ENCODE data around the gene RNASE8. TPM values are rescaled to one million over a fixed set of nuclear protein-coding genes. Genes with fewer than 3 reads are reported as not detected.

The RNASE8 gene
- total and polyA plus RNA-seq, 2 donors = not detected

DNA sequence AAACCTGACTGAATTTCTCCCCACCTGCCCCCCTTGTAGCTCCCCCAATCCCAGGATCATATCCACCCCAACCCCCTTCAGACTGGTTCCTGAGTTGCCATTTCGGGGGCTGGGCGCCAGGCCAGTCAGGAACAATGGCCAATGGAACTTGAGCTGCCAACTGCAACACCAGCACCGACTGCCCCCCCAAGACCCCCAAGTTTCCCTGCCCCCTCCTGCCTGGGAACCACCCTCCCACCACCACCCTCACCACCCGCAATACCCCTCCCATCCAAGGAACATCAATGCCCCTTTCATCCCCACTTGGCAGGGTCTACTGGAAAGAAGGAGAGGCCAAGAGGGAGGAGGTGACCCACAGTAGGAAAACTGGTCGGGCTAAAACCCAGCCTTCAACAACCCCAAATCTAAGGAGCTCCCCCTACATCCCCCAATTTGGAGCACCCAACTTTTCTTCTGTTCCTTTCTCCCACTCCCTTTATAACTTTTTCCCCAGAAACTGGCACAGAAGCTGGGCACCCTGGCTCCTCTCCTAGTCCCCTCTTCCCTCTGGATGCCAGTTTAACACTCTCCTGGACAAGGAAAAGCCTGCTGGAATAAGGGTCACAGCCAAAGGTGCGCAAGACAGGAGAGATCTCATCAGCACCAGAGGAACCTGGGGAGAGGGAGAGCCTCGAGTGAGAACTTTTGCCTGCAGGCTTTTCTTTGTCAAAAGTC, 31.2 kb upstream of the RNASE8 start:
- WGBS = 86% methylated on average over 7 of the region's 7 CpGs
- Histone ChIP-seq H3K4me3 (ENCODE audit: low read length in 2 of 2) (no peak overlapping the region), H3K9me3 (ENCODE audit: control insufficient read depth in 2 of 2, insufficient read depth in 1 of 2, low read length in 1 of 2) (no peaks in the 10 kb centered on the region), H3K27ac (ENCODE audit: low read depth in 1 of 2, low read length in 1 of 2) (peak overlapping the region in 1 of 2 donors; percentile 9), H3K27me3 (ENCODE audit: control insufficient read depth in 2 of 2, insufficient read depth in 1 of 2, low read length in 1 of 2) (peaks cover 19 to 55% of the 10 kb centered on the region in 2 donors), H3K36me3 (ENCODE audit: control insufficient read depth in 2 of 2, insufficient read depth in 2 of 2, low read length in 1 of 2) (no peaks in the 10 kb centered on the region), H3K4me1 (ENCODE audit: control insufficient read depth in 2 of 2, insufficient read depth in 2 of 2, low read length in 2 of 2) (peaks cover 7 to 15% of the 10 kb centered on the region in 2 donors)
- DNase-seq (ENCODE audit: low read depth in 6 of 9, low spot score in 9 of 9) = no peak

- H3K9me3 ChIP-seq (ENCODE audit: control insufficient read depth in 2 of 2, insufficient read depth in 1 of 2, low read length in 1 of 2) = no peaks in the 10 kb centered on the region
- H3K27ac ChIP-seq (ENCODE audit: low read depth in 1 of 2, low read length in 1 of 2) = no peak overlapping the region
- 78% methylated on average over 3 of the region's 3 CpGs for WGBS
- no peaks in the 10 kb centered on the region for H3K36me3 ChIP-seq (ENCODE audit: control insufficient read depth in 2 of 2, insufficient read depth in 2 of 2, low read length in 1 of 2)
- peaks cover 19 to 52% of the 10 kb centered on the region in 2 donors for H3K27me3 ChIP-seq (ENCODE audit: control insufficient read depth in 2 of 2, insufficient read depth in 1 of 2, low read length in 1 of 2)
- no peak for DNase-seq (ENCODE audit: low read depth in 6 of 9, low spot score in 9 of 9)
- H3K4me1 ChIP-seq (ENCODE audit: control insufficient read depth in 2 of 2, insufficient read depth in 2 of 2, low read length in 2 of 2) = peaks cover 7 to 15% of the 10 kb centered on the region in 2 donors
- H3K4me3 ChIP-seq (ENCODE audit: low read length in 2 of 2) = no peak overlapping the region
Measured at GRCh38 chr14:21026988-21027315, 30.7 kb upstream of the RNASE8 start.

GRCh38 chr14:21029917-21030316, 27.7 kb upstream of the RNASE8 start, which contains the start of gene TPPP2:
TPPP2 (plus strand) TSS chr14:21030217; CDS start chr14:21030582, 365 bp downstream.
- 96% methylated on average over 5 of the region's 5 CpGs for WGBS

GRCh38 chr14:21030531-21030930, 27.1 kb upstream of the RNASE8 start:
- DNase-seq (ENCODE audit: low read depth in 6 of 9, low spot score in 9 of 9) = no peak
- Histone ChIP-seq H3K9me3 (ENCODE audit: control insufficient read depth in 2 of 2, insufficient read depth in 1 of 2, low read length in 1 of 2) (no peaks in the 10 kb centered on the region), H3K27ac (ENCODE audit: low read depth in 1 of 2, low read length in 1 of 2) (no peak overlapping the region), H3K4me3 (ENCODE audit: low read length in 2 of 2) (no peak overlapping the region), H3K36me3 (ENCODE audit: control insufficient read depth in 2 of 2, insufficient read depth in 2 of 2, low read length in 1 of 2) (no peaks in the 10 kb centered on the region), H3K27me3 (ENCODE audit: control insufficient read depth in 2 of 2, insufficient read depth in 1 of 2, low read length in 1 of 2) (peaks cover 7 to 18% of the 10 kb centered on the region in 2 donors), H3K4me1 (ENCODE audit: control insufficient read depth in 2 of 2, insufficient read depth in 2 of 2, low read length in 2 of 2) (peaks cover 0 to under 1% of the 10 kb centered on the region in 2 donors)
- 96% methylated on average over 12 of the region's 12 CpGs for WGBS

More at GRCh38 chr14:21029917-21030316, 27.7 kb upstream of the RNASE8 start, which contains the start of gene TPPP2:
- Histone ChIP-seq H3K4me1 (ENCODE audit: control insufficient read depth in 2 of 2, insufficient read depth in 2 of 2, low read length in 2 of 2) (peaks cover 0 to 5% of the 10 kb centered on the region in 2 donors), H3K27ac (ENCODE audit: low read depth in 1 of 2, low read length in 1 of 2) (no peak within 1 kb of the TSS), H3K4me3 (ENCODE audit: low read length in 2 of 2) (no peak within 1 kb of the TSS), H3K36me3 (ENCODE audit: control insufficient read depth in 2 of 2, insufficient read depth in 2 of 2, low read length in 1 of 2) (no peaks in the 10 kb centered on the region), H3K9me3 (ENCODE audit: control insufficient read depth in 2 of 2, insufficient read depth in 1 of 2, low read length in 1 of 2) (no peaks in the 10 kb centered on the region), H3K27me3 (ENCODE audit: control insufficient read depth in 2 of 2, insufficient read depth in 1 of 2, low read length in 1 of 2) (peaks cover 11 to 23% of the 10 kb centered on the region in 2 donors)
- no peak for DNase-seq (ENCODE audit: low read depth in 6 of 9, low spot score in 9 of 9)

DNA sequence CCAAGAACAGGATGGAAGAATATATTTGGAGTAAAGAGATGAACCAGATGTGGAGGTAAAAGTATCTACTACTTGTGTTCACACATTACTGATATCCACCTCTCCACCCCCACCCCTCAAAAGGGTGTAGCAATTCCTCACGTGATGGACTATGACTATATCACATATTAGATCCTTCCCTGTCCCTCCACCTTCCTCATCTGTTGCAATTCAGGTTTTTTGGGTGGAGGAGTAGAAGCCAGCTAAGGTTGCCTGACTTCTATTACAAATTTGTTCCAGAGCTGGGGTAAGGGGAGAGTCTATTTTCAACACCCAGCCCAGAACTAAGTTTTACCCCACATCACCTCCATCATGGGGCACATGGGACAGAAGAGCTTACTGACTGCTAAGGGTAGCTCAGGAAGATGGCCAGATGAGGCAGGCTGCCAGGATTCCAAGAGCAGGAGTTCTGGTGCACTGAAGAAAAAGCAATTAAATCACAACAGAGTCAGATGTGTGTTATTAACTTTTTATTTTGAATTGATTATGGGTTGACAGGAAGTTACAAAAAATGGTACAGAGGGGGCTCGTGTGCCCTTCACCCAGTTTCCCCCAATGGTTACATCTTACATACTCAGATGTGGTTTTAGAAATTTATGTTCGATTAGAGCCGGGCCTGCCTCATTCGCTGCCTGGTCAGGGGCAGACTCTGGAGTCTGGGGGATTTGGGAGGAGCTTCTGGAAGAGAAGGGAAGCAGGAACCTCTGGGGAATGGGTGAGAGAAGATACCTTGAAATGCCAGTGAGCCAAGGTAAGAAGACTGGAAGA, 25.1 kb upstream of the RNASE8 start:
- Histone ChIP-seq H3K36me3 (ENCODE audit: control insufficient read depth in 2 of 2, insufficient read depth in 2 of 2, low read length in 1 of 2) (no peaks in the 10 kb centered on the region), H3K9me3 (ENCODE audit: control insufficient read depth in 2 of 2, insufficient read depth in 1 of 2, low read length in 1 of 2) (no peaks in the 10 kb centered on the region), H3K4me3 (ENCODE audit: low read length in 2 of 2) (no peak overlapping the region), H3K27me3 (ENCODE audit: control insufficient read depth in 2 of 2, insufficient read depth in 1 of 2, low read length in 1 of 2) (peaks cover 2 to 4% of the 10 kb centered on the region in 2 donors), H3K4me1 (ENCODE audit: control insufficient read depth in 2 of 2, insufficient read depth in 2 of 2, low read length in 2 of 2) (no peaks in the 10 kb centered on the region), H3K27ac (ENCODE audit: low read depth in 1 of 2, low read length in 1 of 2) (no peak overlapping the region)
- 91% methylated on average over 5 of the region's 5 CpGs for whole genome bisulfite sequencing
- DNase-seq (ENCODE audit: low read depth in 6 of 9, low spot score in 9 of 9) = no peak

DNA sequence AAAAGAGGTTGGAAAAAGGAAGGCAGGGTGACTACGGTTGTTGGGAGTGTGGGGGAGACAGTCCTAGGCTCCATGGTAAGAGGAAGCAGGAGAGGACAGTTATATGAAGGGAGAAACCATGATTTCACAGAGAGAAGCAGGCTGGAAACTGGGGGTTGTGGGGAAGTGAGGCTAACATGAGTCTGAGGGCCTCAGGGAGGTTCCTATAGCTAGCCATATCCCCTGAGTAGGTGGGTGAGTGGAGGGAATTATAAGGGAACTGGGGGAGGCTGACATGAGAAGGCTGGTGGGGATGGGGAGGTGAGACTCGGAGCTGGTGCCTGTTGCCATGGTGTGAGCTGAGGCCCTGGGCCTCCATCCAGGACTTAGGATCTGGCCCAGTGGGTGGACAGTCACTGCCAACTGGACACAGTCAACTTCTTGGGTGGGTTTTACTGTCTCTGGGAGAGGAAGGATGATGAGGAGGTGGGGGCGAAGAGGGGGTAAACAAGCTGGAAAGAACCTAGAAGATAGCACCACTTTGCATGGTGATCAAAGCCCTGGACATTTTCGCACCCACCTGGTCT, 24.4 kb upstream of the RNASE8 start:
- Histone ChIP-seq H3K9me3 (ENCODE audit: control insufficient read depth in 2 of 2, insufficient read depth in 1 of 2, low read length in 1 of 2) (no peaks in the 10 kb centered on the region), H3K4me1 (ENCODE audit: control insufficient read depth in 2 of 2, insufficient read depth in 2 of 2, low read length in 2 of 2) (no peaks in the 10 kb centered on the region), H3K36me3 (ENCODE audit: control insufficient read depth in 2 of 2, insufficient read depth in 2 of 2, low read length in 1 of 2) (no peaks in the 10 kb centered on the region), H3K27ac (ENCODE audit: low read depth in 1 of 2, low read length in 1 of 2) (no peak overlapping the region), H3K27me3 (ENCODE audit: control insufficient read depth in 2 of 2, insufficient read depth in 1 of 2, low read length in 1 of 2) (peaks cover 2 to 4% of the 10 kb centered on the region in 2 donors), H3K4me3 (ENCODE audit: low read length in 2 of 2) (no peak overlapping the region)
- 94% methylated on average over 4 of the region's 4 CpGs for WGBS
- no peak for DNase-seq (ENCODE audit: low read depth in 6 of 9, low spot score in 9 of 9)

DNA sequence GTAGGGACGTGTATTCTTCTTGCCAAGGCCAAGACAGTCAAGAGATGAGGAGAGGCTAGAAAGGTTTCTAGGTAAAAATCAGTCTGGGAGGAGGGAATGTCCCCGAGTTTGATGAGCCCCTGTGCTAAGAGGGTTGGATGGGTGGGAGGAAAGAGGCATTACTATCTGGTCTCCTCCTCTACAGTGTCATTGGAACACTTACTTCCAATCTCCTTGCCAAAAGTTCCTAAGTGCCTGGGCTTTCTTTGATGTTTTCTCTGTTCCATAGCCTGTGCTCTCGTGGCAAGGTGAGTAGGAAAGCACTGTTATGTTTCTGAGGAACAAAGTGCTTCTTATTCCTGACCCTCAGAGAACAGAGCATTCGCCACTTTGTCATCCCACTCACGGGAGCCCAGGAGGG, 22.9 kb upstream of the RNASE8 start, which contains the start of gene RNASE13:
RNASE13 (minus strand) TSS at position 101 of the 400 bp plus-strand sequence. CDS start 519 bp downstream, outside the sequence.
- no peak within 1 kb of the TSS for H3K4me3 ChIP-seq (ENCODE audit: low read length in 2 of 2)
- no peaks in the 10 kb centered on the region for H3K36me3 ChIP-seq (ENCODE audit: control insufficient read depth in 2 of 2, insufficient read depth in 2 of 2, low read length in 1 of 2)
- DNase-seq (ENCODE audit: low read depth in 6 of 9, low spot score in 9 of 9) = no peak
- no peaks in the 10 kb centered on the region for H3K9me3 ChIP-seq (ENCODE audit: control insufficient read depth in 2 of 2, insufficient read depth in 1 of 2, low read length in 1 of 2)
- 91% methylated on average over 5 of the region's 5 CpGs for WGBS
- H3K4me1 ChIP-seq (ENCODE audit: control insufficient read depth in 2 of 2, insufficient read depth in 2 of 2, low read length in 2 of 2) = no peaks in the 10 kb centered on the region
- no peak within 1 kb of the TSS for H3K27ac ChIP-seq (ENCODE audit: low read depth in 1 of 2, low read length in 1 of 2)
- H3K27me3 ChIP-seq (ENCODE audit: control insufficient read depth in 2 of 2, insufficient read depth in 1 of 2, low read length in 1 of 2) = peaks cover 2 to 4% of the 10 kb centered on the region in 2 donors

GRCh38 chr14:21036751-21037150, 20.9 kb upstream of the RNASE8 start:
- Histone ChIP-seq H3K4me1 (ENCODE audit: control insufficient read depth in 2 of 2, insufficient read depth in 2 of 2, low read length in 2 of 2) (peaks cover 0 to 2% of the 10 kb centered on the region in 2 donors), H3K9me3 (ENCODE audit: control insufficient read depth in 2 of 2, insufficient read depth in 1 of 2, low read length in 1 of 2) (no peaks in the 10 kb centered on the region), H3K36me3 (ENCODE audit: control insufficient read depth in 2 of 2, insufficient read depth in 2 of 2, low read length in 1 of 2) (no peaks in the 10 kb centered on the region), H3K27me3 (ENCODE audit: control insufficient read depth in 2 of 2, insufficient read depth in 1 of 2, low read length in 1 of 2) (peaks cover 0 to 4% of the 10 kb centered on the region in 2 donors), H3K4me3 (ENCODE audit: low read length in 2 of 2) (no peak overlapping the region), H3K27ac (ENCODE audit: low read depth in 1 of 2, low read length in 1 of 2) (no peak overlapping the region)
- WGBS = 87% methylated on average over 7 of the region's 7 CpGs
- no peak for DNase-seq (ENCODE audit: low read depth in 6 of 9, low spot score in 9 of 9)

DNA sequence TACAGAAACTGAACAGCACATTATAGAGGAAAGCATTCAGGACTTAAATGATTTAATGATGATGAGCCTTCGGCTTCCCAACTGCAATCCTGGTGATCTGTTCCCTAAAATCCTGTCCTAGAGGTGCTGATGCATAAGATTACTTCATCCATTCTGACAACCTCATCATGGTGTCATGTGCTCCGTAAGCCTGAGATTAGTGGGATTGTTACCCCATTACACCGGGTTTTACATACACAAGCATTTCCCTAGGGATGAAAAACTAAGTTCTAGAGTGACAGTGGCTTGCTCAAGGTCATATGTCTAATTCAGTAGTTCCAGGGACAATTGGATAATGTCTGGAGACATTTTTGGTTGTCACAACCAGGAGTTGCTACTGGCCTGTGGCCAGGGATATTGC, 20.5 kb upstream of the RNASE8 start:
- 95% methylated on average over 3 of the region's 3 CpGs for WGBS
- Histone ChIP-seq H3K4me1 (ENCODE audit: control insufficient read depth in 2 of 2, insufficient read depth in 2 of 2, low read length in 2 of 2) (peaks cover 0 to 2% of the 10 kb centered on the region in 2 donors), H3K9me3 (ENCODE audit: control insufficient read depth in 2 of 2, insufficient read depth in 1 of 2, low read length in 1 of 2) (no peaks in the 10 kb centered on the region), H3K36me3 (ENCODE audit: control insufficient read depth in 2 of 2, insufficient read depth in 2 of 2, low read length in 1 of 2) (no peaks in the 10 kb centered on the region), H3K4me3 (ENCODE audit: low read length in 2 of 2) (no peak overlapping the region), H3K27me3 (ENCODE audit: control insufficient read depth in 2 of 2, insufficient read depth in 1 of 2, low read length in 1 of 2) (peaks cover 0 to 3% of the 10 kb centered on the region in 2 donors), H3K27ac (ENCODE audit: low read depth in 1 of 2, low read length in 1 of 2) (no peak overlapping the region)
- DNase-seq (ENCODE audit: low read depth in 6 of 9, low spot score in 9 of 9) = no peak

Measured in thymus (tissue), 11 donors.